Hindlimb muscle (tissue), 1 donor: Measurements from ENCODE around the gene MAP3K1. TPM values are rescaled to one million over a fixed set of nuclear protein-coding genes. Genes with fewer than 3 reads are reported as not detected.
"Not testable (repeated sequence)": the region's sequence is repeated elsewhere in the genome, so short reads cannot be mapped to it uniquely, and the experiment has no call there.

Experiments used
- DNase-seq: peaks from one replicate; pipeline ENCODE4 v3.0.0-alpha.2; 2013
- polyA plus RNA-seq: library from polyadenylated mRNA; unstranded; fragments of 120-200 nt; gene quantifications from one replicate; pipeline ENCODE4 v1.2.1, GENCODE V29; 2013; ENCODE audit not compliant: insufficient read length

The MAP3K1 gene
- polyA plus RNA-seq: 13.9 TPM

DNA sequence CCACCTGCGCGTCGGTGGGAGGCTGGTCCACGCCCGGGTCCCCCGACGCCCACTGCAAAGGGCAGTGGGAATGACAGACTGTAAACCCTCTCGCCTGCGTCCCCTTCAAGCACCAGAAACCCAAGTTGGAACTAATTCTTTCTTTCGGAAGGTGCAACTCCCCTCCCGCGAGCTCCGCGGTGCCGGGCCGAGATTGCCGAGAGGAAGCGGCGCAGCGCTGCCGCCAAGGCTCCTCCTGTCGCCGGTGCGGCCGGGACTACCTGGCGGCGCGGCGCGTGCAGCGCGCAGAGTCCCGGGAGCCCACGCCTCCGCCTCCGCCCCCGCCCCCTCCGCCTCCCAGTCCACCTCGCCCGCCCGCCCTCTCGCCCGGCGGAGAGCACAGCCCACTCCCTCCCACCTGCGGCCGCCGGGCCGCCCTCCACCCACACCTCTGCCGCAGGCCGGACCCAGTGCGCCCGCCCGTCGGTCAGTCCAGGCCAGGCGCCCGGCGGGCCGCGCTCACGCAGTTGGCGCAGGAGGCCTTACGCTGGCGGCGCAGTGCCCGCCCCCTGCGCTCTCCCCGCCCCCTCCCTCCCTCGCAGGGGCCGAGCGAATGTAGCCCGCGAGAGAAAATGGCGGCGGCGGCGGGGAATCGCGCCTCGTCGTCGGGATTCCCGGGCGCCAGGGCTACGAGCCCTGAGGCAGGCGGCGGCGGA is at the start of gene MAP3K1:
TSS of gene MAP3K1 (plus strand) at position 587 of the 695 bp plus-strand sequence. CDS start at position 612, 25 bp downstream.
- peak; percentile 87 for DNase-seq

DNA sequence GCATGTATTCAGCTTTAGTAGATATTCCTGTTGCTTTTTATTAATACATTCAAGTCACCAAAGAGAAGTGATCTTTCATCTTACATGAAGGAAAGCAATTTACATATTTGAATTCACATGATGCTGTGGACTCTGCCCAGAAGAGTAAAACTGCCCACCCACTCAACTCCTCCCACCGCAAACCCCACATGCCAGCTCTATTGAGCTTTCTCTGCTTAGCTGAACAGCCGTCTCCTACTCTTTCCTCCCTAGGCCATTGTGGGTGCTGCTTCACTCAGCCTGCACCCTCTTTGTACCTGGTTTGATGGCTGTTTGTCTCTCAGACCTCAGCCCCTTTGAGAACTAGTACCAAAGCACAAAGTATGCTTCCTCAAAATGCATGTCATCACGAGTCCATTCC is 48.4 kb upstream of the MAP3K1 start:
- no peak for DNase-seq

DNA sequence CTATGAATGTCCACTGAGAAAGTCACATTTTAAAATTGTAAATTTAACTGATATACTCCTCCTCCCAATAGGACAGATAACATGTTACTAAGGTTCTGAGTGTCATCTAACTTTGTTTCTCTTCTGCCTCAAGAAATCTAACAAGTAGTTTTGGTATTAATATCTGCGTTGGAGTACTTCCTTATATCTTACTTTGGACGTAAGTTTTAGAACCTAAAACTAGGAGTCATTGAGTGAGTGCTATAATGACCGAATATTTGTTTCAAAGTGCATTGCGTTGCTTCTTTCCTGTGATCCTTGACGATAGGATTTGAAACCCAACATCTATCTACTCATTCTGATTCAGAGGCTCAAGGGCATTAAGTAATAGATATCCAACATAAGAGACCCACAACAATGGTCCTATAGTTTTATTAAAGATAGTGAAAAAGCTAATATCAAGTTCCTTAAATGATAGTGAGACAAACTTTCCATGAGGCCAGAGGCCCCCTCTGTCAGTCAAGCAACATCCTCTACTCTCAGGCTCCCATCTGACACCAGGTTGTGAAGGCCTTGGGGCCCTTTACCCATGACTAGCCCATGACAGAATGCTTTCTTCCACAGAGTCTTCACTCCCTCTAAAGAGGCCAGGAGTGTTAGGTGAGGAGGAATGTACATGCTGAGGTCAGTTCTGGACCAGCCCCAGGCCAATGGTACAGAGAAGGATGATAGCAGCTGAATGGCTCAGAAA is 45.3 kb upstream of the MAP3K1 start:
- DNase-seq: no peak

DNA sequence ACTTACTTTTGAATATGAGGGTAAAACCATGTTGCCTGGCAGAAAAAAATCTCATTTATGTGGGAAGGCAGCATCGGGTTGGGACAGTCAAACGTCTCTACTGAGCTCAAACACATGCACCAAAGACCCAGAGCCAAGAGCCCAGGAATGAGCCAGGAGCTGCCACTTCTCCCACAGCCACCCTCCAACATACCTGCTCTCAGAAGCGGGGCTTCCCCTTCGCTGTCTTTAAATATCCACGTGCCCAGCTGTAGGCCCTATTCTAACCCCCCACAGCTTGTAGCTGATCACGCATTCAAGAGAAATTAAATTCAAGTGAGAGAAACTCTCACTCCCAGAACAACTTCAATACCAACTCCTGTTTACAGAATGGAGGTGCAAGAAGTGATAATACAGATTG is 42.6 kb upstream of the MAP3K1 start:
- no peak for DNase-seq

DNA sequence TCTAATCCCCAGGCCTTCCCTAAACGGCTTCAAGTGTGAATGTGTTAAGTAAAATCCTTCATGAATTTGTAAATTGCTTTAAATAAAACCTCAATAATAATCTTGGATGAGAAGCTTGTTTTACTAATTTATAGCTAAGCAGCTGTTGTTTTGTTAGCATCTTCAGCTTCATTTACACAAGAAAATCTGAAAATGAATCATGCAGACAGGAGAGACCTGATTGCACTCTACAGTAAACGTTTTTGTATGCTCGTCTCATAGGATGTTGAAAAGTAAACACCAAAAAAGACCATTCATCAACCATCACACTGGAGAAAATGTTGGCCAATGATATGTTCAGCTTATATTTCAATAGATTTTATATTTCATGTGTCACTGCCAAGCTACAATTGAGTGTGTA is 40.4 kb upstream of the MAP3K1 start:
- DNase-seq: no peak

DNA sequence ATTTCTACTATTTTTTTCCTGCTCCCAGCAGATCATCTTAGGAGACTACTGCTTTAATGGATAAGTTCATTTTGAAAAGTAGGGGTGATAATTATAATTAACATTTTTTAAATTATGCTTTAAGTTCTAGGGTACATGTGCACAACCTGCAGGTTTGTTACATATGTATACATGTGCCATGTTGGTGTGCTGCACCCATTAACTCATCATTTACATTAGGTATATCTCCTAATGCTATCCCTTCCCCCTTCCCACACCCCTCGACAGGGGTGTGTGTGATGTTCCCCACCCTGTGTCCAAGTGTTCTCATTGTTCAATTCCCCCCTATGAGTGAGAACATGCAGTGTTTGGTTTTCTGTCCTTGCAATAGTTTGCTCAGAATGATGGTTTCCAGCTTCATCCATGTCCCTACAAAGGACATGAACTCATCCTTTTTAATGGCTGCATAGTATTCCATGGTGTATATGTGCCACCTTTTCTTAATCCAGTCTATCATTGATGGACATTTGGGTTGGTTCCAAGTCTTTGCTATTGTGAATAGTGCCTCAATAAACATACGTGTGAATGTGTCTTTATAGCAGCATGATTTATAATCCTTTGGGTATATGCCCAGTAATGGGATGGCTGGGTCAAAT is 39.0 kb upstream of the MAP3K1 start:
- DNase-seq: not testable (repeated sequence)

DNA sequence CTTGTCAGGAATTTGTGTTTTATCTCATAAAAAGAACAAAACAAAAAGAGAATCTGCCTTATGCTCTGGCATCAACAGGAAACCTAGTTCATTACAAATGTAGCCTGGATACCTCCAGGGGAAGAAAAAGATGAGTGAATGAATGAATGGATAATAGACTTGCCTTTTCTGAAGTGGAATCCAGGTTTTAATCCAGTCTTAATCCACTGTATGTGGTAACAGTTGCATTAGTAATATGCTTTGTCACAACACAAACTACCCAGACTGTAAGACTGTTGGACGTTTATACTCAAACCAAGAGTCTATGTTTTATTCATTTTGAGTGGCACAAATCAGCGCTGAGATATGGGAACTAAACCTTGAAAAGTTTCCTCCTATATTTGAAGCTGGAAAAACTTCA is 32.1 kb upstream of the MAP3K1 start:
- no peak for DNase-seq

DNA sequence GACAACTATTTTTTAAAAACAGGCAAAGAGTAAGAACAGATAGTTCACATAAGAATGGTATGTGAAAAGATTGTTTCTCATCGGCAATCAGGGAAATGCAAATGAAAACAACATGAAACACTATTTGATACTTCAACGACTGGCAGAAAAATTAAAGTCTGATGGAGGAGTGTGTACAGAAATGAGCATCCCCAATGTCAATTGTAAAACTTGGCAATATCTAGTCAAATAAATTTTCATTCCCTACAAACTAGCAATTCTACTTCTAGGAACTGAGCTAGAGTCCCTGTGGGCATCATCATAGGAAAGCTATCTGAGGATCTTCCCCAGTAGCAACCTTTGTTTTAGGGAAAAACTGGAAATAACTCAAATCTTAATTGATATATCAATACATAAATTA is 29.0 kb upstream of the MAP3K1 start:
- no peak for DNase-seq

DNA sequence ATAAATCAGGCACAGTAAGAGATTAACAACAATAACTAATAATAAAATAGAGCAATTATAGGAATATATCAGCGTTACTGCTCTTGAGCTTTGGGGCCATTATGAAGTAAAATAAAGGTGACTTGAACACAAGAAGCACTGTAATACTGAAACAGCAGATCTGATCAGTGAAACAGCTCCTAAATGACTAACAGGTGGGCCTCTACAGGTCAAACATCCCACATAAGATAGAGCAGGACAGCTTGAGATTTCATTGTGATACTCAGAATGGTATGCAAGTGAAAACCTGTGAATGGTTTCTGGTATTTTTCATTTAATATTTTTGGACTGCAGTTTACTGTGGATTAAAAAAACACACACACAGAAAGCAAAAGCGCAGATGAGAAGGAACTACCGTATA is 24.0 kb upstream of the MAP3K1 start:
- no peak for DNase-seq

DNA sequence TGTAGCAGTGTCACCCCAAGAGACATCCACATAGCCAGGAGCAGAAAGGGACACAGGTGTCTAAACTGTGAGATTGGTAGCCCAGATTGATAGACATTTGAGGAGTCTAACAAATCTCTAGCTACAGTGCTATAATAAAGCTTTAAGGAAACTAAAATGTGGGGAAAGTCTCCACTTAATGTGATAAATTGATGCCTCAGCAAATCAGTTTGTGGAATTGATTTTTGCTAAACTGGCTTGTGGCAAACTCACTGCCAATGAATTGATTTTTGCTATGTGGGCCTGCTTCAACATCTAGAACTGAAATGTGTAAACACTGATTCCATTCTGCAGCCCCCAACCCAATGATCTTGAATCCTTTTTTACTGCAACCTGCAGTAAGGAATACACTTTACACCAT is 16.8 kb upstream of the MAP3K1 start:
- no peak for DNase-seq

DNA sequence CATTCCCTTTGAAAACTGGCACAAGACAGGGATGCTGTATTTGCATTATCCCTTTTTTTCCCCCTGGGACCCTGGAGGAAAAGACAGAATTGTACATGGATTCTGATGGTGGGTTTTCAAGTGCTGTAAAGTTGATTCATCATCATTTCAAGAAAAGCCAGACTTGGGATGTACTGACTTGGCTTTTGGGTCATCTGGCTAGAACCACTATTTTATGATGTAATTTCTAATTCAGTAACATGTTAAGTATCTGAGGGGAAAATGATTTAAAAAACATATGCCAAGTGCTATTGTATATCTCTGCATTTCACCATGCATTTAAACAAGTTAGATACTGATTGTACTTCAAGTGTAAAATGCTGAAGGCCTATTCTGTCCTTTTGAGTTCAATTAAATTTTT is 15.2 kb upstream of the MAP3K1 start:
- DNase-seq: no peak

DNA sequence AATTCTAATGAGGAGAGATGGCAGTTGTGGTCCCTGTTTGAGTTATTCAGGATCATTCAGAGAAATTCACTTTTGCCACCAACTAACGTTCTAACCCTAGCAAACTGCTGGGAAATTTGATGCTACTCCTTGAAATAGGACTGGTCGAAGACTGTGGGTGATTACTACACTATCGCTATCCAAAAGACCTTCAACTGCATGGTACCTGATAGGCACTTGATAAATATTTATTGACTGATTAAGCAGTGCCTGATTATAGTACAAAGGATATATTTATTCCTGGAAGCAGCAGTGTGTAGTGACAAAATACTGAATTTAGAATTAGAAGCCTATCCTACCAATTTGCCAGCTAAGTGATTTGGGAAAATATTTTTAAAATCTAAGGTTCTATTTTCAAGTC is 14.1 kb upstream of the MAP3K1 start:
- DNase-seq: no peak

DNA sequence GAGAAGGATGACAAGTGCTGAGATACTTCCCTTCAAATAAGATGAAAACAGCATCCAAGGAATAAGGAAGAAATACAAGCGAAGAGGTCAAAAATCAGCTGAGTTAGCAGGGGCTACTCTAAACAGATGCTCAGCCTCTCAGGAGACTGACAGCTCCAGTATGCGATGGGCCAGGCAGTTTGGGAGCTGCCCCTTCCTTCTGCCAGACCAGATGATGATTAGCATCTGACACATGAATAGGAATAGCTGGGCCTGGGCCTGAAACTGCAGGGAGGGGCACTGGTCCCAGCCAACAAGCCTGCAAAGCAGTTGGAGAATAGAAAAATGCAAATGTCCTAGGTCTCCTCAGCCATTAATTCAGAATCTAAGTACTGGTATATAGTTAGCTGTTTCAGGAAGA is 13.1 kb upstream of the MAP3K1 start:
- DNase-seq: no peak

DNA sequence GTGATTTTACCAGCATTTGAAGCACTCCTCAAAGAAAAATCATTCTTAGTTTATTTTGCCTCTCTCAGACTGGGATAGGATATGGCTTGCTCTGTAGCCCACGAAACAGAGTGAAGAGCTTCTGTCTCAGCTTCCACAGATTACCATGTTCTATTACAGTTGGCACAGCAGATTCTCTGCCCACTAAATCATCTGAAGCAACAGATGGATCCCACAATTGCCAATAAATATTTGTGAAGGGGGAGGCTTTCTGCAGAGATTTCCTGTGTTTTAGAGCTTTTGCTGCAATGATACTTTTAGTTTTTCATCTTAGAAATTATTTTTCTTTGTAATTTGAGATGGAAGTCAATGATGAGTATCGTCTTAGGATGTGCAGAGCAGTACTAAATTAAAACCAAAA is 12.3 kb upstream of the MAP3K1 start:
- no peak for DNase-seq

DNA sequence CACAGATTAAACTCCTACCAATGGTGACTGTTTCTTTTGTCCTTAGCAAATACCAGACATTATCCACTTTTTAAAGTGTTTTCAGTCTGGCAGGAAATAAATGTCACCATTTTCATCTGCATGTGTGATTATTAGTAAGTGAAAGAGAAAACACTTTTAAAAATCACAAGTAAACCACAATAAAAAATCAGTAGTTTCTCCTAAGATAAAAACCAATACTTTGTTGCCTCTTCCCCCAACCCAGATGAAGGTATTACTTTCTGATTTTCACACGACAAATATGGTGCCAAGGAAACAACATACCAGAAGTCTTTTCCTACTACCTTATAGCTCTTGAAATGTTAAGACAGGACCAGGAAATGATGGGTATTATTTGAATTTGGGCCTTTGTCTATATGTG is 11.5 kb upstream of the MAP3K1 start:
- DNase-seq: no peak

DNA sequence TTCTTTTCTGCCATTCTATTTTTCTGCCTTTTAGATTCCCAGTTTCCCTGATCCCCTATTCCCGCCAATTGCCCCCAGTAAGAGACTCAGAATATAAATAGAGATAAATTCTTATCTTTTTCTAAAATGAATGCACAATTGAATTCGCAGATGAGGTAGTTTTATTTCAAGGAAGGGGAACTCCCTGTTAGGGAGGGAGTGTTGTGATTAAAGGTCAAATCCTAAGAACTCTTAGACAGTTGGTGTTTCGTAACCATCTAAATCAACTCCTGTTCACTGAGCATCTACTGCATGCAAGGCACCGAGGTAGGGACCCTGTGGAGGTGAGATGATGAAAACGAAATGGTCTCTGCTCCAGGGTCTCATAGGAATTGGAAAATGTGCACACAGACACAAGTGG is 7.7 kb upstream of the MAP3K1 start:
- no peak for DNase-seq

DNA sequence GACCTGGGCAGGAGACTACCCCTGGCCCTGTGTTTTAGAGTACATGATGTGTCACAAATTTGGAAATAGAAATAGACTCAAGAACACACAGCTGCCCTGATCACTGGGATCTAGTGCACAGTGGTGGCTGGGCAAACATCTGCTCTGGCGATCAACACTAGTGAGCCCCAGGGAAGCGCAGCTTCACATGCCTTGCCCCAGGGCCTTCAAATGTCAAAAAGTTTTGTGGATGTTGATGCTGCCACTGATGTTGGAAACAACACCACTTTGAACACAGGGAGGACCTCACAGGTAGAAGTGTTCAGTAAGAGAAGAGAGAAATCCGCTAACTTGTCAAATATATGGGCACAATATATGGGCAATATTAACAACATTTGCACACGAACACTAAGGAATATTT is 7.1 kb upstream of the MAP3K1 start:
- no peak for DNase-seq

DNA sequence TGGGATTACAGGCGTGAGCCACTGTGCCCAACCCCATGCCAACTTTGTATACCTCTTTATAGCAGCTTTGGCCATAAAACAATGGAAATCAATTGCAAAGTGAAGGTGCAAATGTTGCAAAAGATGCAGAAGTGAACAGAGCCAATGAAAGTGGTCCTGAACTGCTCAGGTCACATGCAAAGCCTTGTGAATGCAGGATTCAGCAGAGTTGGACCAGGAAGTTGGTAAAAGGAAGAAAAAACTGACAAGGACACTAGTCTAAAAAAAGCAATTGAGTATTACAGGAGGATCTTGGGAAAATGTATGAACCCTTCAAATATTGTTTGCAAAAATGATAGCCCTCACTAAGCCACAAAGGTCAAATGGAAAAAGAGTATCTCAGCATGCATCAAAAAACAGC is 4.5 kb upstream of the MAP3K1 start:
- DNase-seq: no peak

DNA sequence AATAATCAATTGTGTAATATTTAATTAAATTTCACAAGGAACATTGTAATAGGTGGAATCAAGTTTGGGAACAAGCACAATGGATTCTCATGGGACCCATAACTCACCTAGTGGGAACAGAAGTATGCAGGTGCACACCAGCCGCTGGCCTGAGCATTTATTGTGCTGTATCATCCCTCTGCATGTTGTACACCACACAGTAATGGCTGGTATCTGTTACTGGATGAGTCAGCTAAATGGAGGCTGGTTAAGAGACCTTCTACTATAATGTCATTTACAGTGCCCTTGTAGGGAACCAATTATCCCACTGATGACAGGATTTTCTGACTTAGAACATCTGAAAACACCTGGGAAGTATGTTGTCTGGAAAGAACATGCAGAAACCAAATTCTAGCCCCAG is 3.2 kb upstream of the MAP3K1 start:
- no peak for DNase-seq

DNA sequence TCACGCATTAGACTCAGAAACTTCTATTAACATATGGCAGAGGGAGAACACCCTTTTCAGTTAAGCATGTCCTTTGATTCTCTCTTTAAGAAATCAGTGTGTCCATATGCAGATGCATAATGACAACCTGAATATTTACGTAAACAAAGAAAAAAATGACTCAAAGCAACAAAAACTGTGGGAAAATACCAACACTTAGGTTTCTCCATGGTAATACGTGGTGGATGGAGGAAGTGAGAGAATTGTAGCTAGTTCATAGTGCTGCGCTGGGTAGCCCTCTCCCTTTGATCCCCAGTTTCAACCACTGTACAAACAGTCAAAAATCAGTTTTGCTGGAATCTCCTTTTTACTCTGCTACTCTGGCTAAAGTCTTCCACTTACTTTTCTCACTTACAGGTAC is 2.0 kb upstream of the MAP3K1 start:
- DNase-seq: no peak

DNA sequence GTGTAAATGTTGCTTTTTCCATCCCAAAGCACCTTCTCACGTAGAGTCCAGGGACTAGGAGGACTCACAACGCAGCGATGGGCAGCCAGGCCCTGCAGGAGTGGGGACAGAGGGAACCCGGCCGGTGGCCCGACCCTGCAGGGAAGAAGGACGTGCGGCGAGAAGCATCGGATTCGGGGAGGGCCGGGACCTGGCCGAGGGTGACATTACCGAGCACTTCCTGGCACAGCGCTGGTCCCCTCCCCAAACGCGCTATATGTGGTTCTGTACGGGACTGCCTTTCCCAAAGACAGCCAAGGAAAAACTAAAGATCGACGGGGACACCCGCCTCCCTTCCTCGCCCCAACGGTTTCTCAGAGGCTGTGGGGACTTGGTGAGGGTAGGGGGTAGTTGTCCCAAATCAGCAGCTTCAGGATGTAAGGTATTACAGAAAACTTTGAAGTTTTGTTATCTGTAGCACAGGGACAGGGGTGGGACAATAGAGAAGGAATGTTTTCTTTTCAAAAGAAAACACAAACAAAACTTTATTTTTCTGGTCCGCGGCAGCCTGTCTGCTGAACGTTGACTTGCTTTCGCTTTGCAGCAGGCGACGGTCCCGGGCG is 887 bp upstream of the MAP3K1 start:
- peak; percentile 38 for DNase-seq

DNA sequence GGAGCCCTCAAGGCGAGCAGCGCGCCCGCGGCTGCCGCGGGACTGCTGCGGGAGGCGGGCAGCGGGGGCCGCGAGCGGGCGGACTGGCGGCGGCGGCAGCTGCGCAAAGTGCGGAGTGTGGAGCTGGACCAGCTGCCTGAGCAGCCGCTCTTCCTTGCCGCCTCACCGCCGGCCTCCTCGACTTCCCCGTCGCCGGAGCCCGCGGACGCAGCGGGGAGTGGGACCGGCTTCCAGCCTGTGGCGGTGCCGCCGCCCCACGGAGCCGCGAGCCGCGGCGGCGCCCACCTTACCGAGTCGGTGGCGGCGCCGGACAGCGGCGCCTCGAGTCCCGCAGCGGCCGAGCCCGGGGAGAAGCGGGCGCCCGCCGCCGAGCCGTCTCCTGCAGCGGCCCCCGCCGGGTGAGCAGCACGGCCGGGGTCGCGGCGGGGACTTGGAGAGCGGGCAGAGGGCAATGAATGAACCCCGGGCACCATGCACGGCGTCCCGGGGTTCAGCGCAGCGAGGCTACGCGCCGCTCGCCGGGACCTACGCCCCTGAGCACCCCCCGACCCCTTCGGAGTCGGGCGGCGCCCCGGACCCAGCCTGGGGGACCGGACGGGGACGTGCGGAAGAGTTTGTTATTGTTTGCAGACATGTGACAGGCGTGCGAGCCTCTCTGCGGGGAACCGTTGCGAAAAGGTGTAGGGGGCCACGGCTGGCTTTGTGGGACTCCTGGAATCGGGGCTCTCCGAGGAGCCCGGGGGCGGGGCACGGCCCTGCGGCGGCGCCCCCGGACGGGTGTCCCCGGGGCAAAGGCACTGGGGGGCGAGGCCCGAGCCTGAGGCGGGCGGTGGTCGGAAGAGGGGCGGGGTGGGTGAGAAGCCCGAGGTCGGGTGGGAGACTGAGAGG is 553 bp downstream of the MAP3K1 start:
- peak; percentile 45 for DNase-seq
